Measurements from ENCODE around the gene PABPC1L. TPM values are rescaled to one million over a fixed set of nuclear protein-coding genes. Genes with fewer than 3 reads are reported as not detected.
A peak's percentile ranks its signal among the peaks of the same experiment; 100 is the strongest.

PABPC1L gene
- total and polyA plus RNA-seq, 2 of the 13 experiments (the other 11 are each of a cell fraction or from before 2014, with no cell fraction given), result 30.8 to 252 TPM

DNA sequence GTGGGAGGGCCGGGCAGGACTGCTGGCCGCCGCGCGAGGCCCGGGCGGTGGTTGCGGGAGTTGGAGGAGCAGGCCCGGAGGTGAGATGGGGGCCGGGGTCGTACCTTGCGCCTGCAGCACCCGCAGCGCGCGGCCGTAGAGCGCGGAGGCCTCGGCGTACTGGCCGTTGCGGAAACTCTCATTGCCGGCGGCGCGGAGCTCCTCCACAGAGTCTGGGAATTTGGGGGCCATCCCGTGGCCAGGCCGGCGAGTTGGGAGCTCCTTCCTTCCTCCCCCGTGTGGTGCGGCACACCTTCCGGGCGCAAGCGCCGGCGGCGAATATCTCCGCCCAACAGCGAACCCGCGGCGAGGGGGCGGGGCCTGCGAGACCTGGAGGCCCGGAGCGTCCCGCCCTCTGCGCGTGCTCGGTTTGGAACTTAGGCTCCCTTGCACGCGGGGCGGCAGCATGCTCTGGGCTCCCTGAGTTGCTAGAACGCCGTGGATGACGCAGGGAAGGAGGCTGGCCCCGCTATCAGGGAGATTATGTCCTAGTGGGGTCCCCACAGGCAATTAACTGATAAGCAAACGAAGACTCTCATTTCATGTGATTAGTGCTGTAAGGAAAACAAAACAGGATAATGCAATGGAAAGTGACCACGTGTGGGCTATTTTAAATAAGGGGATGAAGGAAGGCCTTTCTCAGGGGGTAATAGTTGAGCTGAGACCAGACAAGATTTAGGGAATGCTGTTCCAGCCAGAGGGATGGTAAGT, 50.4 kb downstream of the PABPC1L start, which contains the start of gene TOMM34 (continued):
- TF ChIP-seq TOPORS (CRISPR knock-in tag; IDR thresholded peaks at IDR 0.05) (peak; percentile 75; the same call in 1 of the 2 replicates), FOXO1 (CRISPR knock-in tag; IDR thresholded peaks at IDR 0.05) (peak; percentile 78; the same call in 1 of the 2 replicates), SCMH1 (CRISPR knock-in tag; IDR thresholded peaks at IDR 0.05; ENCODE audit: borderline replicate concordance) (no peak), DPF2 (CRISPR knock-in tag; IDR thresholded peaks at IDR 0.05; ENCODE audit: borderline replicate concordance, low read depth) (no peak), FOSL1 (CRISPR knock-in tag; IDR thresholded peaks at IDR 0.05; ENCODE audit: borderline replicate concordance) (no peak), STAT5B (CRISPR knock-in tag; IDR thresholded peaks at IDR 0.05) (peak; percentile 62; the same call in 1 of the 2 replicates), USF2 (IDR thresholded peaks at IDR 0.05; ENCODE audit: low read depth, low read length) (no peak), USF2 (CRISPR knock-in tag; IDR thresholded peaks at IDR 0.05; ENCODE audit: borderline replicate concordance) (peak; percentile 62), NFAT5 (CRISPR knock-in tag; IDR thresholded peaks at IDR 0.05) (peak; percentile 91), TCF7L2 (IDR thresholded peaks at IDR 0.05; ENCODE audit: low read depth, low read length) (no peak), HOXA9 (CRISPR knock-in tag; IDR thresholded peaks at IDR 0.05; ENCODE audit: borderline replicate concordance) (peak; percentile 91), RELA (CRISPR knock-in tag; IDR thresholded peaks at IDR 0.05) (peak; percentile 63; the same call in 1 of the 2 replicates), E2F5 (CRISPR knock-in tag; conservative IDR thresholded peaks at IDR 0.05) (0 out of 2 replicates have a peak, but pooled peaks have one; percentile 52), ZNF567 (CRISPR knock-in tag; IDR thresholded peaks at IDR 0.05; ENCODE audit: borderline replicate concordance) (peak; percentile 89)
- TF ChIP-seq, protein P1, sequence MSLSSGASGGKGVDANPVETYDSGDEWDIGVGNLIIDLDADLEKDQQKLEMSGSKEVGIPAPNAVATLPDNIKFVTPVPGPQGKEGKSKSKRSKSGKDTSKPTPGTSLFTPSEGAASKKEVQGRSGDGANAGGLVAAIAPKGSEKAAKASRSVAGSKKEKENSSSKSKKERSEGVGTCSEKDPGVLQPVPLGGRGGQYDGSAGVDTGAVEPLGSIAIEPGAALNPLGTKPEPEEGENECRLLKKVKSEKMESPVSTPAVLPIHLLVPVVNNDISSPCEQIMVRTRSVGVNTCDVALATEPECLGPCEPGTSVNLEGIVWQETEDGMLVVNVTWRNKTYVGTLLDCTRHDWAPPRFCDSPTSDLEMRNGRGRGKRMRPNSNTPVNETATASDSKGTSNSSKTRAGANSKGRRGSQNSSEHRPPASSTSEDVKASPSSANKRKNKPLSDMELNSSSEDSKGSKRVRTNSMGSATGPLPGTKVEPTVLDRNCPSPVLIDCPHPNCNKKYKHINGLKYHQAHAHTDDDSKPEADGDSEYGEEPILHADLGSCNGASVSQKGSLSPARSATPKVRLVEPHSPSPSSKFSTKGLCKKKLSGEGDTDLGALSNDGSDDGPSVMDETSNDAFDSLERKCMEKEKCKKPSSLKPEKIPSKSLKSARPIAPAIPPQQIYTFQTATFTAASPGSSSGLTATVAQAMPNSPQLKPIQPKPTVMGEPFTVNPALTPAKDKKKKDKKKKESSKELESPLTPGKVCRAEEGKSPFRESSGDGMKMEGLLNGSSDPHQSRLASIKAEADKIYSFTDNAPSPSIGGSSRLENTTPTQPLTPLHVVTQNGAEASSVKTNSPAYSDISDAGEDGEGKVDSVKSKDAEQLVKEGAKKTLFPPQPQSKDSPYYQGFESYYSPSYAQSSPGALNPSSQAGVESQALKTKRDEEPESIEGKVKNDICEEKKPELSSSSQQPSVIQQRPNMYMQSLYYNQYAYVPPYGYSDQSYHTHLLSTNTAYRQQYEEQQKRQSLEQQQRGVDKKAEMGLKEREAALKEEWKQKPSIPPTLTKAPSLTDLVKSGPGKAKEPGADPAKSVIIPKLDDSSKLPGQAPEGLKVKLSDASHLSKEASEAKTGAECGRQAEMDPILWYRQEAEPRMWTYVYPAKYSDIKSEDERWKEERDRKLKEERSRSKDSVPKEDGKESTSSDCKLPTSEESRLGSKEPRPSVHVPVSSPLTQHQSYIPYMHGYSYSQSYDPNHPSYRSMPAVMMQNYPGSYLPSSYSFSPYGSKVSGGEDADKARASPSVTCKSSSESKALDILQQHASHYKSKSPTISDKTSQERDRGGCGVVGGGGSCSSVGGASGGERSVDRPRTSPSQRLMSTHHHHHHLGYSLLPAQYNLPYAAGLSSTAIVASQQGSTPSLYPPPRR (CRISPR knock-in tag; IDR thresholded peaks at IDR 0.05; ENCODE audit: borderline replicate concordance), result peak; percentile 59; the same call in 1 of the 2 replicates

Measured in HepG2 (cell line).